HCT116 (cell line): ENCODE results near the gene HMCN1. TPM values are rescaled to one million over a fixed set of nuclear protein-coding genes. Genes with fewer than 3 reads are reported as not detected.

Experiments
- ATAC-seq: fragments of 200-7000 bp; cut with Tn5 transposase; 2 replicates; pipeline ENCODE4 v1.9.1; 2020; ENCODE audit warnings: mild to moderate bottlenecking, moderate library complexity
- BruUV-seq: library from RNA; stranded (reverse); fragments of 400-500 nt; replicated peaks from 2 replicates; lab custom pipeline; 2021; lab: Mats Ljungman, UMichigan
- CTCF ChIA-PET: fragments of 300-600 bp; sonication (Branson Sonifier 250); formaldehyde crosslinking; loops from one replicate; lab custom pipeline; 2021; ENCODE audit warnings: antibody characterized with exemption; lab: Charles Lee
- POLR2A ChIA-PET: fragments of 300-600, 350-600 bp; sonication (Branson Sonifier 250); formaldehyde crosslinking; loops from one replicate; lab custom pipeline; 2021; ENCODE audit warnings: antibody characterized with exemption; lab: Charles Lee
- RAD21 ChIA-PET, 2 experiments: fragments of 300-600 bp; sonication (Branson Sonifier 250); formaldehyde crosslinking; loops; one replicate each; lab custom pipeline; 2023; ENCODE audit warnings: low total read pairs in 2 of 2; ENCODE audit not compliant: uncharacterized antibody in 2 of 2, unreplicated experiment in 2 of 2, low non-redundant PET in 1 of 2; lab: Charles Lee
- DNase-seq: peaks from one replicate; pipeline ENCODE4 v3.0.0-alpha.2; 2010; ENCODE audit warnings: low read depth, low spot score
- H2AFZ ChIP-seq: fragments of 200-600 bp; shearing (Covaris generic), sonication (generic); 2 replicates; pipeline ENCODE4 v1.6.1; 2017; ENCODE audit warnings: low read depth, mixed run types, mixed read lengths, antibody characterized with exemption, low read length; ENCODE audit not compliant: poor library complexity, severe bottlenecking
- H3K27ac ChIP-seq: 2 replicates; pipeline ENCODE4 v1.5.1; 2012; ENCODE audit warnings: low read depth, low read length
- H3K27me3 ChIP-seq: fragments of 200-600 bp; sonication (generic); 2 replicates; pipeline ENCODE4 v1.6.1; 2016; ENCODE audit warnings: mixed run types, low read length, mixed read lengths; ENCODE audit not compliant: insufficient read depth
- H3K36me3 ChIP-seq, 2 experiments: fragments of 200-500 bp in 1 of 2; fragments of 200-600 bp in 1 of 2; sonication (Bioruptor generic) in 1 of 2; sonication (generic) in 1 of 2; 2 replicates each; pipeline versions ENCODE4 v1.5.1 to v1.6.1; 2014 to 2016; ENCODE audit warnings: low read length in 2 of 2, inconsistent platforms in 1 of 2, mixed read lengths in 1 of 2, mixed run types in 1 of 2; ENCODE audit not compliant: insufficient read depth in 2 of 2, control insufficient read depth in 1 of 2
- H3K4me1 ChIP-seq, 2 experiments: fragments of 200-600 bp in 1 of 2; sonication (generic) in 1 of 2; 2 replicates each; pipeline versions ENCODE4 v1.5.1 to v1.6.1; 2012 to 2017; ENCODE audit warnings: low read length in 2 of 2, inconsistent platforms in 1 of 2, mild to moderate bottlenecking in 1 of 2, mixed read lengths in 1 of 2, mixed run types in 1 of 2, moderate library complexity in 1 of 2; ENCODE audit not compliant: insufficient read depth in 2 of 2, control insufficient read depth in 1 of 2
- H3K4me2 ChIP-seq: fragments of 200-600 bp; sonication (generic); 2 replicates; pipeline ENCODE4 v1.6.1; 2017; ENCODE audit warnings: mixed run types, low read length, mixed read lengths
- H3K4me3 ChIP-seq, 2 experiments: fragments of 200-600 bp in 1 of 2; sonication (generic) in 1 of 2; replicated peaks in 1 of 2; 2 replicates each; pipeline ENCODE4 v1.5.1; 2011 to 2016; ENCODE audit warnings: low read length in 2 of 2, control low read depth in 1 of 2, low read depth in 1 of 2, mild to moderate bottlenecking in 1 of 2, mixed read lengths in 1 of 2, mixed run types in 1 of 2
- H3K79me2 ChIP-seq: fragments of 200-600 bp; sonication (generic); 2 replicates; pipeline ENCODE4 v1.6.1; 2017; ENCODE audit warnings: mild to moderate bottlenecking, mixed run types, low read length, moderate library complexity, mixed read lengths; ENCODE audit not compliant: insufficient read depth
- H3K9ac ChIP-seq: fragments of 200-600 bp; sonication (generic); 2 replicates; pipeline ENCODE4 v1.6.1; 2016; ENCODE audit warnings: low read length, mixed read lengths
- H3K9me2 ChIP-seq: fragments of 200-600 bp; sonication (generic), shearing (Covaris generic); 2 replicates; pipeline ENCODE4 v1.6.1; 2017; ENCODE audit warnings: mixed run types, mild to moderate bottlenecking, moderate library complexity; ENCODE audit not compliant: insufficient read depth
- H3K9me3 ChIP-seq, 2 experiments: fragments of 200-500 bp in 1 of 2; fragments of 200-600 bp in 1 of 2; sonication (Bioruptor generic) in 1 of 2; sonication (generic) in 1 of 2; 2 replicates each; pipeline ENCODE4 v1.6.1; 2014 to 2017; ENCODE audit warnings: low read length in 2 of 2, mixed read lengths in 2 of 2, inconsistent platforms in 1 of 2, low read depth in 1 of 2, mild to moderate bottlenecking in 1 of 2, mixed run types in 1 of 2, moderate library complexity in 1 of 2; ENCODE audit not compliant: control insufficient read depth in 1 of 2, insufficient read depth in 1 of 2
- H4K20me1 ChIP-seq: fragments of 200-600 bp; sonication (generic), shearing (Covaris generic); 2 replicates; pipeline ENCODE4 v1.6.1; 2017; ENCODE audit warnings: mixed run types, mild to moderate bottlenecking, moderate library complexity; ENCODE audit not compliant: insufficient read depth
- ATF3 ChIP-seq: IDR thresholded peaks from 2 replicates; pipeline ENCODE4 v1.6.1; 2012
- CEBPB ChIP-seq: IDR thresholded peaks from 2 replicates; pipeline ENCODE4 v1.6.1; 2012; ENCODE audit warnings: low read depth
- EGR1 ChIP-seq: IDR thresholded peaks from 2 replicates; pipeline ENCODE4 v1.6.1; 2012; ENCODE audit warnings: low read depth
- ELF1 ChIP-seq: IDR thresholded peaks from 2 replicates; pipeline ENCODE4 v1.6.1; 2012; ENCODE audit warnings: low read depth, borderline replicate concordance
- EZH2 ChIP-seq: fragments of 200-600 bp; sonication (generic); IDR thresholded peaks from 2 replicates; pipeline ENCODE4 v1.6.1; 2017; ENCODE audit warnings: antibody characterized with exemption, mixed run types
- EZH2phosphoT487 ChIP-seq: fragments of 200-600 bp; IDR thresholded peaks from 2 replicates; pipeline ENCODE4 v1.6.1; 2018; ENCODE audit warnings: antibody characterized with exemption, borderline replicate concordance
- MAX ChIP-seq: IDR thresholded peaks from 2 replicates; pipeline ENCODE4 v1.6.1; 2012
- POLR2AphosphoS5 ChIP-seq: IDR thresholded peaks from 2 replicates; pipeline ENCODE4 v1.6.1; 2011; ENCODE audit warnings: mild to moderate bottlenecking, low read depth, low read length, moderate library complexity
- RAD21 ChIP-seq: IDR thresholded peaks from 2 replicates; pipeline ENCODE4 v1.6.1; 2012; ENCODE audit warnings: low read depth, mild to moderate bottlenecking
- SP1 ChIP-seq: IDR thresholded peaks from 2 replicates; pipeline ENCODE4 v1.6.1; 2012; ENCODE audit warnings: low read depth
- TCF7L2 ChIP-seq: IDR thresholded peaks from 2 replicates; pipeline ENCODE4 v1.7.0; 2011; ENCODE audit warnings: borderline replicate concordance, inconsistent platforms; ENCODE audit not compliant: insufficient read depth, insufficient read length; ENCODE audit errors: extremely low read depth
- YY1 ChIP-seq: IDR thresholded peaks from 2 replicates; pipeline ENCODE4 v1.6.1; 2011; ENCODE audit warnings: low read length, low read depth, moderate library complexity, mild to moderate bottlenecking; ENCODE audit not compliant: insufficient replicate concordance; ENCODE audit errors: extremely low read depth
- ZBTB33 ChIP-seq: IDR thresholded peaks from 2 replicates; pipeline ENCODE4 v1.6.1; 2011; ENCODE audit warnings: mild to moderate bottlenecking, low read length, moderate library complexity; ENCODE audit not compliant: insufficient replicate concordance; ENCODE audit errors: extremely low read depth
- ZFX ChIP-seq: fragments of 450-650 bp; IDR thresholded peaks from 2 replicates; pipeline ENCODE4 v1.6.1; 2017
- ZNF274 ChIP-seq: fragments of 200-500 bp; sonication (Bioruptor generic); IDR thresholded peaks from 2 replicates; pipeline ENCODE4 v1.6.1; 2014; ENCODE audit warnings: mild to moderate bottlenecking, low read depth, low read length, inconsistent platforms
- intact Hi-C: fragments of 100-400 bp; cut with micrococcal nuclease; formaldehyde crosslinking; loops from 2 replicates; pipeline ENCODE4 v1.10.0; 2022
- total RNA-seq: library from RNA; stranded (reverse); gene quantifications from one replicate; pipeline ENCODE4 v1.2.1, GENCODE V29; 2021; ENCODE audit not compliant: unreplicated experiment

The HMCN1 gene
- total RNA-seq, 1 experiment from 2014 or later = 0.59 TPM

- Histone ChIP-seq H2AFZ (no peak overlapping the region), H3K9ac (no peak overlapping the region), H3K79me2 (no peaks in the 10 kb centered on the region), H3K4me1 (no peaks in the 10 kb centered on the region), H3K9me2 (no peaks in the 10 kb centered on the region; the same call in 1 of the 2 replicates), H3K4me2 (no peak overlapping the region), H4K20me1 (no peaks in the 10 kb centered on the region), H3K27me3 (no peaks in the 10 kb centered on the region), H3K27ac (no peak overlapping the region), H3K36me3 (no peaks in the 10 kb centered on the region), H3K4me3 (no peak overlapping the region), H3K9me3 (no peaks in the 10 kb centered on the region)
- POLR2A ChIA-PET = no interaction called here
- DNase-seq (no peak), ATAC-seq (no peak)
- CTCF ChIA-PET = no interaction called here
- RAD21 ChIA-PET = no interaction called here
- BruUV-seq = no TSS peak
- TF ChIP-seq ZBTB33 (no peak), TCF7L2 (no peak), SP1 (no peak), RAD21 (no peak), EZH2phosphoT487 (no peak), ELF1 (no peak)
- intact Hi-C loops = no loop called here
These were observed 140.1 kb downstream of the HMCN1 start for GRCh38 chr1:185874246-185874645.

- no peak for ATAC-seq
- ChIA-PET RAD21 (no interaction called here), POLR2A (no interaction called here), CTCF (no interaction called here)
- H3K27me3 ChIP-seq = no peaks in the 10 kb centered on the region
- H3K79me2 ChIP-seq = no peaks in the 10 kb centered on the region
- H3K27ac ChIP-seq = no peak overlapping the region
- no peak overlapping the region for H2AFZ ChIP-seq
- DNase-seq = no peak
- no peaks in the 10 kb centered on the region for H4K20me1 ChIP-seq
- H3K9me2 ChIP-seq = no peaks in the 10 kb centered on the region; the same call in 1 of the 2 replicates
- no peak overlapping the region for H3K4me3 ChIP-seq
- TF ChIP-seq MAX = no peak
- no peak for TF ChIP-seq EZH2
- no peak for TF ChIP-seq ZFX
- no peak for TF ChIP-seq ZNF274
- TF ChIP-seq TCF7L2 = no peak
- no peak for TF ChIP-seq YY1
- TF ChIP-seq ATF3 = no peak
- no peak for TF ChIP-seq POLR2AphosphoS5
- TF ChIP-seq EGR1 = no peak
- TF ChIP-seq CEBPB = no peak
- H3K4me2 ChIP-seq = no peak overlapping the region
- no peak overlapping the region for H3K9ac ChIP-seq
- H3K9me3 ChIP-seq = no peaks in the 10 kb centered on the region
- no peaks in the 10 kb centered on the region for H3K36me3 ChIP-seq
- intact Hi-C loops = no loop called here
- BruUV-seq = no TSS peak
- H3K4me1 ChIP-seq = no peaks in the 10 kb centered on the region
These were observed 146.1 kb downstream of the HMCN1 start for GRCh38 chr1:185880330-185880729.
